Mesendoderm (in vitro differentiated cells): Measurements from ENCODE around the gene C1QTNF8.

Experiments
- DNase-seq: peaks from one replicate; pipeline ENCODE4 v3.0.0; 2013
- H2AK5ac ChIP-seq: 2 replicates; pipeline ENCODE4 v1.6.1; 2013; ENCODE audit warnings: low read length, inconsistent platforms
- H2BK120ac ChIP-seq: 2 replicates; pipeline ENCODE4 v1.6.1; 2013; ENCODE audit warnings: low read depth, mild to moderate bottlenecking, low read length, moderate library complexity, mixed read lengths
- H2BK15ac ChIP-seq: replicated peaks from 2 replicates; pipeline ENCODE4 v1.6.1; 2013; ENCODE audit warnings: low read depth, mild to moderate bottlenecking, moderate library complexity
- H2BK5ac ChIP-seq: 2 replicates; pipeline ENCODE4 v1.6.1; 2013; ENCODE audit warnings: low read length, inconsistent platforms
- H3K18ac ChIP-seq: 2 replicates; pipeline ENCODE4 v1.6.1; 2013; ENCODE audit warnings: mild to moderate bottlenecking, low read length, mixed read lengths
- H3K23ac ChIP-seq: one replicate; pipeline ENCODE4 v1.6.1; 2013; ENCODE audit warnings: low read length
- H3K27ac ChIP-seq: 2 replicates; pipeline ENCODE4 v1.5.1; 2013; ENCODE audit warnings: low read depth, mild to moderate bottlenecking, inconsistent platforms, low read length, moderate library complexity
- H3K27me3 ChIP-seq: 2 replicates; pipeline ENCODE4 v1.6.1; 2013; ENCODE audit warnings: low read length, control low read depth, mild to moderate bottlenecking, inconsistent platforms; ENCODE audit not compliant: insufficient read depth, poor library complexity
- H3K36me3 ChIP-seq: 2 replicates; pipeline ENCODE4 v1.6.1; 2013; ENCODE audit warnings: low read length, inconsistent platforms; ENCODE audit not compliant: control insufficient read depth, insufficient read depth
- H3K4ac ChIP-seq: one replicate; pipeline ENCODE4 v1.6.1; 2013; ENCODE audit warnings: low read depth, mild to moderate bottlenecking, low read length, moderate library complexity
- H3K4me1 ChIP-seq: 2 replicates; pipeline ENCODE4 v1.6.1; 2013; ENCODE audit warnings: low read depth, low read length, inconsistent platforms; ENCODE audit not compliant: control insufficient read depth
- H3K4me2 ChIP-seq: 2 replicates; pipeline ENCODE4 v1.6.1; 2013; ENCODE audit warnings: low read length
- H3K4me3 ChIP-seq: 2 replicates; pipeline ENCODE4 v1.5.1; 2013; ENCODE audit warnings: mild to moderate bottlenecking, low read length
- H3K56ac ChIP-seq: one replicate; pipeline ENCODE4 v1.6.1; 2013; ENCODE audit warnings: low read length
- H3K79me1 ChIP-seq: 2 replicates; pipeline ENCODE4 v1.6.1; 2013; ENCODE audit warnings: low read length, inconsistent platforms
- H3K79me2 ChIP-seq: 2 replicates; pipeline ENCODE4 v1.6.1; 2013; ENCODE audit warnings: mild to moderate bottlenecking, low read length; ENCODE audit not compliant: control insufficient read depth, insufficient read depth
- H3K9ac ChIP-seq: 2 replicates; pipeline ENCODE4 v1.6.1; 2013; ENCODE audit warnings: low read length, inconsistent platforms
- H4K5ac ChIP-seq: one replicate; pipeline ENCODE4 v1.6.1; 2013; ENCODE audit warnings: low read length
- H4K8ac ChIP-seq: one replicate; pipeline ENCODE4 v1.6.1; 2013; ENCODE audit warnings: low read depth, mild to moderate bottlenecking, control low read depth, low read length, moderate library complexity
- WGBS: extraction: QIAGEN DNeasy Blood & Tissue Kit; methylation state at CpG from one replicate; pipeline ENCODE4 v1.1.7; 2013; ENCODE audit warnings: low lambda C conversion rate, missing lambda C conversion rate; ENCODE audit not compliant: insufficient coverage; ENCODE audit errors: extremely low coverage; 5-methylcytosine and 5-hydroxymethylcytosine counted together

C1QTNF8 gene

DNA sequence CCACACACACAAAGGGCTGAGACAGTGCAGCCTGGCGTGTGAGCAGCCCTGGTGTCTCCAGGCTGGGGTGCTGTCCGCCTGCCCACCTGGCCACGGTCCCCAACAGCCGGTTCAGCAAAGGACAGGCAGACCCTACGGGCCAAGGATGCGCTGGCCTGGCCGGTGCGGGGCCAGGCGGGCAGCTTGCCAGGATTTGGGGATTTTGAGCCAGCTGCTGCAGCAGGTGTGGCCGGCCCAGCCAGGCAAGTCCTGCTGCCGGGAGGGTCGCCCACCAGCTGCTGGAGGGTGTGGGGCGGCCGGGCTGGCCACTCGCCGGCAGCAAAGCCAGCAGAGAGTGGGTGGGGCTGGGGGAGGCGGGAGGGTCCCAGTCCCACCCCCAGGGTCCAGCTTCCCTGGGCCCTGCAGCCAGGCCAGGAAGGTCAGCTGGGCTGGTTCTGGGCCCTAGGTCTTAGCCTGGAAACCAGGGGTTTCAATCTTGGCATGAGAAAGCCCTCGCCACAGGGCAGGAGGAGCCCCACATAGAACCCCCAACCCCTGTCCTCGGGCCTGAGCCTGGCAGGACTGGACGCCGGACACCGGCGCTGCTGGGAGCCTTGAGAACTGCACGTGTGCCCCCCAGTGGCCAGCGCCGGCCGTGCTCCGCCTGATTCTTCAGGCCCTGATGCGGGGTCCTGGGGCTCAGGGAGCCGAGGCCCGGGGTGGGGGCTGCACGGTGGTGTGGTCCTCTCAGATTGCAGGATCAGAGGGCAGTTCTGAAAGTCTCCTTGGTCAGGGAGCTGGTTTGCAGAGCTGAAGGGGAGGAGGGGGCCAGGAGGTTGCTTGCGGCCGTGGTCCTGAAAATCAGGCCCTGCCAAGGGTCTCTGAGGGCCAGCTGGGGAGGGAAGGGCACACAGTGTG, 41.1 kb downstream of the C1QTNF8 start:
- H3K23ac ChIP-seq, result no peak overlapping the region
- H4K5ac ChIP-seq, result no peak overlapping the region
- H3K4me3 ChIP-seq, result no peak overlapping the region
- no peak overlapping the region for H2BK15ac ChIP-seq
- no peak overlapping the region for H3K4me2 ChIP-seq
- no peak overlapping the region for H2AK5ac ChIP-seq
- no peak overlapping the region for H4K8ac ChIP-seq
- no peaks in the 10 kb centered on the region for H3K36me3 ChIP-seq
- H3K18ac ChIP-seq, result no peak overlapping the region
- no peak overlapping the region for H3K27ac ChIP-seq
- H2BK5ac ChIP-seq, result no peak overlapping the region
- peak; percentile 54 for DNase-seq
- no peak overlapping the region for H3K9ac ChIP-seq
- no peaks in the 10 kb centered on the region for H3K27me3 ChIP-seq
- H3K56ac ChIP-seq, result no peak overlapping the region
- no CpG with 5 or more reads among the region's 34 CpGs for WGBS
- H3K79me1 ChIP-seq, result no peaks in the 10 kb centered on the region
- H3K4ac ChIP-seq, result no peak overlapping the region
- H2BK120ac ChIP-seq, result no peak overlapping the region
- no peaks in the 10 kb centered on the region for H3K4me1 ChIP-seq
- H3K79me2 ChIP-seq, result no peaks in the 10 kb centered on the region

DNA sequence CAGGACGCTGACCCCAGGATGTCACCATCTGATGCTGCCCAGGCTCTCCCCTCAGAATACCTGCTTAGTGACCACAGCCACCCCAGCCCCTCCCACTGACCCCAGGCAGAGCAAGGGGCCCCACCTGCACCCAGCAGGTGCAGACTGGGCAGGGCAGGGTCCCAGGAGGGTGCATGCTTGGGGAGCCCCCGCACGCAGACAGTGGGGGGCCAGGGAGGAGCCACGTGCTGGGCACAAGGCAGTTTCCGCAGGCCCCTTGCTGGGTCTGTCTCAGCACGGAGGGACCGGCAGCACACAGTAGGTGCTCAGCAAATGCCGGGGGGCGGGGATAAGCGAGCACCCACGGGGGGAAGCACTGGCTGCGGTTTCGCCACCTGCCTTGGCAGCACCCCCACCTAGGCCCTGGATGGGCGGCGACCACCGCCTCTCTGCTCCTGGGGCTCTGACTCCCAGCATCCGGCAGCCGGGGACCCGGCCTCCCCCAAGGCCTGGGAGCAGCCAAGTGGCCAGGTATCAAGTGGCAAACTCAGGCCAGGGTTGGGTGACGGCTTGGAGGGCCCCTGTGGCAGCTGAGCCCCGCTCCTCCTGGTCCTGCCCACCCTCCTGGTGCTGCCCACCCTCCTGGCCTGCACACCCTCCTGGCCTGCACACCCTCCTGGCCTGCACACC, 42.2 kb downstream of the C1QTNF8 start:
- H3K4ac ChIP-seq, result no peak overlapping the region
- H3K27ac ChIP-seq, result no peak overlapping the region
- H3K36me3 ChIP-seq, result no peaks in the 10 kb centered on the region
- no peak overlapping the region for H3K23ac ChIP-seq
- no peaks in the 10 kb centered on the region for H3K79me1 ChIP-seq
- no peak overlapping the region for H3K9ac ChIP-seq
- no peaks in the 10 kb centered on the region for H3K27me3 ChIP-seq
- H2BK5ac ChIP-seq, result no peak overlapping the region
- no peak for DNase-seq
- no peak overlapping the region for H2AK5ac ChIP-seq
- no peak overlapping the region for H4K8ac ChIP-seq
- no peak overlapping the region for H3K56ac ChIP-seq
- H3K4me2 ChIP-seq, result no peak overlapping the region
- no peak overlapping the region for H2BK15ac ChIP-seq
- WGBS, result no CpG with 5 or more reads among the region's 21 CpGs
- no peak overlapping the region for H3K18ac ChIP-seq
- H3K4me3 ChIP-seq, result no peak overlapping the region
- no peak overlapping the region for H4K5ac ChIP-seq
- no peaks in the 10 kb centered on the region for H3K79me2 ChIP-seq
- H2BK120ac ChIP-seq, result no peak overlapping the region
- no peaks in the 10 kb centered on the region for H3K4me1 ChIP-seq

DNA sequence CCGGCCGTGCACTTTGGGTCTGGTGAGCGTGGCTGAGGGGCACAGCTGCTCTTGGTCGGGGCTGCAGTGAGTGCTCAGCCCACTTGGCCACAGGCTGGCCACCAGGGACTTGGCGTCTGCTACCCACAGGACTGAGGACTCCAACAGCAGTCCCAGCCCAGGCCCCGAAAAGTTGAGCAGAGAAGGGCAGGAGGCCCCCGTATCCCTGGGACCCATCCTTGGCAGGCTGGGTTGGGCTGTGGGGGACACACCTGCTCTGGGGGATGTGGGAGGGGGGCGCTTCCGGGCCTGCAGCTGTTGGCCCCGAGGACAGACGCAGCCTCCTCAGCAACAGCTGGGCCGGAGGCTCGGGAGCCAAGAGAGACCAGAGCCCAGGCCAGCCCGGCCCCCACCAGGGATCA, 42.9 kb downstream of the C1QTNF8 start:
- no peak overlapping the region for H2AK5ac ChIP-seq
- no peaks in the 10 kb centered on the region for H3K27me3 ChIP-seq
- no peaks in the 10 kb centered on the region for H3K79me1 ChIP-seq
- no peak overlapping the region for H3K9ac ChIP-seq
- H3K18ac ChIP-seq, result no peak overlapping the region
- no peak overlapping the region for H4K5ac ChIP-seq
- H3K27ac ChIP-seq, result no peak overlapping the region
- H2BK15ac ChIP-seq, result no peak overlapping the region
- H4K8ac ChIP-seq, result no peak overlapping the region
- no peaks in the 10 kb centered on the region for H3K79me2 ChIP-seq
- no peak overlapping the region for H2BK5ac ChIP-seq
- H3K4me1 ChIP-seq, result no peaks in the 10 kb centered on the region
- H2BK120ac ChIP-seq, result no peak overlapping the region
- no peak overlapping the region for H3K4ac ChIP-seq
- WGBS, result no CpG with 5 or more reads among the region's 14 CpGs
- H3K4me3 ChIP-seq, result no peak overlapping the region
- DNase-seq, result no peak
- H3K36me3 ChIP-seq, result no peaks in the 10 kb centered on the region
- no peak overlapping the region for H3K4me2 ChIP-seq
- H3K56ac ChIP-seq, result no peak overlapping the region
- H3K23ac ChIP-seq, result no peak overlapping the region

GRCh38 chr16:1052721-1053120, 43.3 kb downstream of the C1QTNF8 start:
- DNase-seq, result no peak
- Histone ChIP-seq H3K27ac (no peak overlapping the region), H3K4me1 (no peaks in the 10 kb centered on the region), H4K5ac (no peak overlapping the region), H3K4ac (no peak overlapping the region), H3K4me3 (no peak overlapping the region), H3K36me3 (no peaks in the 10 kb centered on the region), H3K56ac (no peak overlapping the region), H2BK120ac (no peak overlapping the region), H4K8ac (no peak overlapping the region), H3K18ac (no peak overlapping the region), H3K79me1 (no peaks in the 10 kb centered on the region), H3K27me3 (no peaks in the 10 kb centered on the region), H3K9ac (no peak overlapping the region), H3K4me2 (no peak overlapping the region), H3K79me2 (no peaks in the 10 kb centered on the region), H2AK5ac (no peak overlapping the region), H3K23ac (no peak overlapping the region), H2BK15ac (no peak overlapping the region), H2BK5ac (no peak overlapping the region)
- no CpG with 5 or more reads among the region's 9 CpGs for WGBS

GRCh38 chr16:1051446-1051845, 44.6 kb downstream of the C1QTNF8 start:
- WGBS, result no CpG with 5 or more reads among the region's 17 CpGs
- no peaks in the 10 kb centered on the region for H3K36me3 ChIP-seq
- H2BK15ac ChIP-seq, result no peak overlapping the region
- no peak overlapping the region for H3K4me3 ChIP-seq
- H2AK5ac ChIP-seq, result no peak overlapping the region
- no peaks in the 10 kb centered on the region for H3K79me2 ChIP-seq
- H3K23ac ChIP-seq, result no peak overlapping the region
- no peaks in the 10 kb centered on the region for H3K4me1 ChIP-seq
- no peak overlapping the region for H3K4ac ChIP-seq
- no peak overlapping the region for H2BK5ac ChIP-seq
- DNase-seq, result no peak
- H3K9ac ChIP-seq, result no peak overlapping the region
- H3K27me3 ChIP-seq, result no peaks in the 10 kb centered on the region
- no peaks in the 10 kb centered on the region for H3K79me1 ChIP-seq
- no peak overlapping the region for H3K4me2 ChIP-seq
- H4K5ac ChIP-seq, result no peak overlapping the region
- no peak overlapping the region for H4K8ac ChIP-seq
- no peak overlapping the region for H3K18ac ChIP-seq
- H3K27ac ChIP-seq, result no peak overlapping the region
- H3K56ac ChIP-seq, result no peak overlapping the region
- H2BK120ac ChIP-seq, result no peak overlapping the region
